Endodermal cell (in vitro differentiated cells): ENCODE results near the gene SLC2A10. TPM values are rescaled to one million over a fixed set of nuclear protein-coding genes. Genes with fewer than 3 reads are reported as not detected.

Experiments
- DNase-seq: peaks from one replicate; pipeline ENCODE4 v3.0.0-alpha.2; 2017
- H3K27ac ChIP-seq: 2 replicates; pipeline ENCODE4 v1.5.1; 2013; ENCODE audit warnings: mild to moderate bottlenecking, low read depth, low read length, moderate library complexity
- H3K27me3 ChIP-seq: 2 replicates; pipeline ENCODE4 v1.6.1; 2013; ENCODE audit warnings: mild to moderate bottlenecking, low read length, moderate library complexity; ENCODE audit not compliant: insufficient read depth, control insufficient read depth, poor library complexity, severe bottlenecking
- H3K36me3 ChIP-seq: 2 replicates; pipeline ENCODE4 v1.7.0; 2013; ENCODE audit warnings: mild to moderate bottlenecking, low read length, moderate library complexity; ENCODE audit not compliant: control insufficient read depth, insufficient read depth
- H3K4me1 ChIP-seq: one replicate; pipeline ENCODE4 v1.7.0; 2013; ENCODE audit warnings: low read length; ENCODE audit not compliant: control insufficient read depth, insufficient read depth
- H3K4me3 ChIP-seq: 2 replicates; pipeline ENCODE4 v1.5.1; 2013; ENCODE audit warnings: mild to moderate bottlenecking, low read length, moderate library complexity
- H3K9ac ChIP-seq: 2 replicates; pipeline ENCODE4 v1.6.1; 2013; ENCODE audit warnings: mild to moderate bottlenecking, low read length, moderate library complexity; ENCODE audit not compliant: poor library complexity, severe bottlenecking; ENCODE audit errors: extremely low read depth
- H3K9me3 ChIP-seq: 2 replicates; pipeline ENCODE4 v1.6.1; 2013; ENCODE audit warnings: mild to moderate bottlenecking, low read length, moderate library complexity; ENCODE audit not compliant: control insufficient read depth
- H3K27ac Mint-ChIP-seq: 2 replicates; pipeline ENCODE4 v1.8.0; 2020; ENCODE audit warnings: mixed read lengths
- H3K27me3 Mint-ChIP-seq: 2 replicates; pipeline ENCODE4 v1.8.0; 2021; ENCODE audit warnings: mild to moderate bottlenecking, mixed read lengths; ENCODE audit not compliant: insufficient read depth
- H3K36me3 Mint-ChIP-seq: 2 replicates; pipeline ENCODE4 v1.8.0; 2020; ENCODE audit warnings: low read depth, mixed read lengths
- H3K4me1 Mint-ChIP-seq: 2 replicates; pipeline ENCODE4 v1.8.0; 2020; ENCODE audit warnings: mixed read lengths
- H3K4me3 Mint-ChIP-seq: 2 replicates; pipeline ENCODE4 v1.8.0; 2020; ENCODE audit warnings: mild to moderate bottlenecking, moderate library complexity, mixed read lengths
- H3K9me3 Mint-ChIP-seq: 2 replicates; pipeline ENCODE4 v1.8.0; 2020; ENCODE audit warnings: mild to moderate bottlenecking, mixed read lengths
- CTCF ChIP-seq: fragments of 200-600 bp; sonication (generic); conservative IDR thresholded peaks from 2 replicates; pipeline ENCODE4 v1.5.0; 2021; ENCODE audit warnings: antibody characterized with exemption, mild to moderate bottlenecking
- WGBS, 2 experiments: methylation state at CpG; one replicate each; pipeline versions ENCODE4 v1.1.5 to v1.1.7; 2013; ENCODE audit warnings: missing lambda C conversion rate in 2 of 2, mixed read lengths in 1 of 2; ENCODE audit not compliant: insufficient coverage in 1 of 2, insufficient read length in 1 of 2; 5-methylcytosine and 5-hydroxymethylcytosine counted together
- total RNA-seq, 2 donors: library from RNA; stranded (reverse); fragmentation: NEBNext Ultra II Directional in 1 of 2; extraction: Animal tissue kit (Norgen Biotek cat#: 25700) in 1 of 2; gene quantifications; 2 replicates in 1 of 2; 3 replicates in 1 of 2; pipeline ENCODE4 v1.2.1, GENCODE V29; 2021

SLC2A10 gene
- total RNA-seq, 2 donors from 2014 or later: 12.4 to 19.6 TPM

- 90% methylated on average over 7 to 15 of the region's 15 CpGs for WGBS, 2 experiments
- Histone ChIP-seq H3K9me3 (no peaks in the 10 kb centered on the region), H3K4me1 (no peaks in the 10 kb centered on the region), H3K4me3 (no peak overlapping the region), H3K36me3 (no peaks in the 10 kb centered on the region), H3K9ac (no peak overlapping the region), H3K27me3 (no peaks in the 10 kb centered on the region), H3K27ac (no peak overlapping the region)
- no peaks in the 10 kb centered on the region for H3K4me1 Mint-ChIP-seq
- DNase-seq: no peak
- no peaks in the 10 kb centered on the region for H3K9me3 Mint-ChIP-seq
- H3K27ac Mint-ChIP-seq: no peak overlapping the region
- H3K36me3 Mint-ChIP-seq: no peaks in the 10 kb centered on the region
- no peak overlapping the region for H3K4me3 Mint-ChIP-seq
- H3K27me3 Mint-ChIP-seq: no peaks in the 10 kb centered on the region
- no peak for TF ChIP-seq CTCF
These were observed 75.1 kb downstream of the SLC2A10 start for GRCh38 chr20:46784436-46785127.

Other genes with a start within 250 kb of the SLC2A10 start
- 10 to 100 TPM; 21.1 to 31.7 TPM for gene ZNF334, start 196.1 kb upstream of the SLC2A10 start, total RNA-seq
- not detected for gene OCSTAMP, start 159.0 kb upstream of the SLC2A10 start, total RNA-seq
- gene SLC13A3, start 58.2 kb upstream of the SLC2A10 start, total RNA-seq: 1 to 10 TPM; 7.3 to 9.0 TPM
- gene TP53RK, start 20.2 kb upstream of the SLC2A10 start, total RNA-seq: 1 to 10 TPM; 9.4 to 9.9 TPM
- gene EYA2, start 185.2 kb downstream of the SLC2A10 start, total RNA-seq: 10 to 100 TPM in 1 of 2 donors, 1 to 10 TPM in 1; 9.1 to 18.0 TPM